HepG2 (cell line): ENCODE measurements around the gene NTM.

Experiments used
- ETV6 ChIP-seq: sonication (generic); formaldehyde crosslinking; conservative IDR thresholded peaks from 2 replicates; pipeline ENCODE4 v1.4.0; 2020; ENCODE audit warnings: missing genetic modification reagents
- GABPA ChIP-seq, 2 experiments: IDR thresholded peaks; 2 replicates each; pipeline ENCODE4 v1.6.1; 2011 to 2016; ENCODE audit warnings: low read depth in 2 of 2, low read length in 1 of 2, missing biosample characterization in 1 of 2, missing genetic modification characterization in 1 of 2
- KAT8 ChIP-seq: IDR thresholded peaks from 2 replicates; pipeline ENCODE4 v1.6.1; 2016; ENCODE audit warnings: missing genetic modification reagents, missing compliant biosample characterization
- POLR2A ChIP-seq, 2 experiments: IDR thresholded peaks; 2 replicates each; pipeline ENCODE4 v1.6.1; 2011; ENCODE audit warnings: low read depth in 2 of 2, low read length in 2 of 2, mild to moderate bottlenecking in 1 of 2, moderate library complexity in 1 of 2; ENCODE audit not compliant: insufficient read depth in 1 of 2
- POLR2AphosphoS5 ChIP-seq: IDR thresholded peaks from 2 replicates; pipeline ENCODE4 v1.6.1; 2012; ENCODE audit warnings: low read depth, low read length
- YY1 ChIP-seq: IDR thresholded peaks from 2 replicates; pipeline ENCODE4 v1.6.1; 2011; ENCODE audit warnings: low read length, low read depth, moderate library complexity, mild to moderate bottlenecking; ENCODE audit not compliant: insufficient read depth, insufficient replicate concordance
- ZNF292 ChIP-seq: sonication (generic); formaldehyde crosslinking; IDR thresholded peaks from 2 replicates; pipeline ENCODE4 v1.8.1; 2022; ENCODE audit warnings: mild to moderate bottlenecking, low read depth, missing genetic modification reagents, borderline replicate concordance
- ZNF660 ChIP-seq: sonication (generic); formaldehyde crosslinking; IDR thresholded peaks from 2 replicates; pipeline ENCODE4 v1.5.1; 2020; ENCODE audit warnings: mild to moderate bottlenecking, low read depth, missing genetic modification reagents, borderline replicate concordance
- TF ChIP-seq, protein P1 (sequence below): sonication (generic); formaldehyde crosslinking; IDR thresholded peaks from 2 replicates; pipeline ENCODE4 v1.5.0; 2020; ENCODE audit warnings: mild to moderate bottlenecking, missing genetic modification reagents, moderate library complexity

DNA sequence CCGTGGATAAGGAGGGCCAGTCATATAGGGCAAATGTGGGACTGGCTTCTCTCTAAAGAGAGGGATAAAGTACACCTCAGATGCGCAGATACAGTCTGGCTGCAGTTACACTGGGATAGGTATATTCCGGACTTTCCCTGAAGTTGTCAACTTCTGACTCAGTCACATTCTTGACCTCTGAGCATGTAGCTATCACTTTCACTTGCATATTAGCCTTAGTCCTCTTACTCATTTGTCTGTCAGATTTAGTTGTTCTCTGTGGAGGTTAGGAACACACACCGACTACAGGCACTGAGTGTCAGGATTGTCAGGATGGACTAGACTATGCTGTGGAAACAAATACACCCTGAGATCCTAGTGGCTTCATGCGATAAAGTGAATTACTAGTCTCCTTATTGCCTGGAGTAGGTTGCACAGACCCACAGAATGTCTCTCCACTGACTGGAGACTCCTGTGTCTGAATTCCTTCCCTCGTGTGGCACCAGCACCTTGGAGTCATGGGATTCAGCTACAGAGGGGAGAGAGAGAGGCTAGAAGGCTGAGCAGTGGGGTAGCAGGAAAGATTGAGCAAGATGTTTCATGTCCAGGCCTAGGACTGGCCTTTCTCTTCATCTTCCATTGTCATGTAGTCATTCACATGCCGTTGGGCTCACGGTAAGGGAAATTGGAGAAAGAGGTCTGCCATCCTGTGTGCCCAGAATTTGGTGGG is 654.3 kb downstream of the NTM start:
- TF ChIP-seq, protein P1, sequence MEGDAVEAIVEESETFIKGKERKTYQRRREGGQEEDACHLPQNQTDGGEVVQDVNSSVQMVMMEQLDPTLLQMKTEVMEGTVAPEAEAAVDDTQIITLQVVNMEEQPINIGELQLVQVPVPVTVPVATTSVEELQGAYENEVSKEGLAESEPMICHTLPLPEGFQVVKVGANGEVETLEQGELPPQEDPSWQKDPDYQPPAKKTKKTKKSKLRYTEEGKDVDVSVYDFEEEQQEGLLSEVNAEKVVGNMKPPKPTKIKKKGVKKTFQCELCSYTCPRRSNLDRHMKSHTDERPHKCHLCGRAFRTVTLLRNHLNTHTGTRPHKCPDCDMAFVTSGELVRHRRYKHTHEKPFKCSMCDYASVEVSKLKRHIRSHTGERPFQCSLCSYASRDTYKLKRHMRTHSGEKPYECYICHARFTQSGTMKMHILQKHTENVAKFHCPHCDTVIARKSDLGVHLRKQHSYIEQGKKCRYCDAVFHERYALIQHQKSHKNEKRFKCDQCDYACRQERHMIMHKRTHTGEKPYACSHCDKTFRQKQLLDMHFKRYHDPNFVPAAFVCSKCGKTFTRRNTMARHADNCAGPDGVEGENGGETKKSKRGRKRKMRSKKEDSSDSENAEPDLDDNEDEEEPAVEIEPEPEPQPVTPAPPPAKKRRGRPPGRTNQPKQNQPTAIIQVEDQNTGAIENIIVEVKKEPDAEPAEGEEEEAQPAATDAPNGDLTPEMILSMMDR (CRISPR knock-in tag), result no peak
- TF ChIP-seq ZNF660 (CRISPR knock-in tag) (no peak), KAT8 (CRISPR knock-in tag) (no peak), YY1 (no peak), POLR2AphosphoS5 (no peak), ETV6 (no peak), ZNF292 (CRISPR knock-in tag) (no peak), POLR2A (IDR thresholded peaks at IDR 0.05; ENCODE audit: insufficient read depth in 1 of 2, low read depth in 2 of 2, low read length in 2 of 2) (no peak), GABPA (IDR thresholded peaks at IDR 0.05; ENCODE audit: low read depth, low read length) (no peak), GABPA (CRISPR knock-in tag; IDR thresholded peaks at IDR 0.05; ENCODE audit: low read depth) (no peak)
